Hepatocyte (in vitro differentiated cells): ENCODE data around the gene ANGPTL1. TPM values are rescaled to one million over a fixed set of nuclear protein-coding genes. Genes with fewer than 3 reads are reported as not detected.

ENCODE experiments used
- DNase-seq: peaks from one replicate; pipeline ENCODE4 v3.0.0-alpha.2; 2016; ENCODE audit warnings: low spot score
- H2AFZ ChIP-seq: fragments of 200-600 bp; sonication (generic); 2 replicates; pipeline ENCODE4 v1.6.0; 2016; ENCODE audit warnings: antibody characterized with exemption, mild to moderate bottlenecking
- H3K27ac ChIP-seq: fragments of 200-600 bp; sonication (generic); 2 replicates; pipeline ENCODE4 v1.5.1; 2016; ENCODE audit warnings: mild to moderate bottlenecking
- H3K27me3 ChIP-seq: fragments of 200-600 bp; sonication (generic); 2 replicates; pipeline ENCODE4 v1.6.1; 2016
- H3K36me3 ChIP-seq: fragments of 200-600 bp; sonication (generic); replicated peaks from 2 replicates; pipeline ENCODE4 v1.5.1; 2016; ENCODE audit warnings: low read depth; ENCODE audit not compliant: insufficient read depth
- H3K4me1 ChIP-seq: fragments of 200-600 bp; sonication (generic); 2 replicates; pipeline ENCODE4 v1.5.1; 2016; ENCODE audit warnings: mild to moderate bottlenecking, moderate library complexity; ENCODE audit not compliant: insufficient read depth
- H3K4me2 ChIP-seq: fragments of 200-600 bp; sonication (generic); 2 replicates; pipeline ENCODE4 v1.6.0; 2016
- H3K4me3 ChIP-seq: fragments of 200-600 bp; sonication (generic); 2 replicates; pipeline ENCODE4 v1.5.1; 2016; ENCODE audit warnings: mild to moderate bottlenecking
- H3K79me2 ChIP-seq: fragments of 200-600 bp; sonication (generic); 2 replicates; pipeline ENCODE4 v1.6.0; 2017; ENCODE audit warnings: mild to moderate bottlenecking
- H3K9me2 ChIP-seq: fragments of 200-600 bp; sonication (generic); replicated peaks from 2 replicates; pipeline ENCODE4 v1.6.0; 2017; ENCODE audit warnings: mild to moderate bottlenecking; ENCODE audit not compliant: insufficient read depth
- H3K9me3 ChIP-seq: fragments of 200-600 bp; sonication (generic); 2 replicates; pipeline ENCODE4 v1.5.1; 2016; ENCODE audit warnings: low read depth, mild to moderate bottlenecking
- H4K20me1 ChIP-seq: fragments of 200-600 bp; sonication (generic); 2 replicates; pipeline ENCODE4 v1.6.0; 2016; ENCODE audit warnings: mild to moderate bottlenecking; ENCODE audit not compliant: insufficient read depth, poor library complexity, severe bottlenecking
- CTCF ChIP-seq: fragments of 200-600 bp; sonication (generic); IDR thresholded peaks from 2 replicates; pipeline ENCODE4 v1.5.1; 2016; ENCODE audit warnings: antibody characterized with exemption, mild to moderate bottlenecking; ENCODE audit not compliant: poor library complexity
- EZH2 ChIP-seq: fragments of 200-600 bp; sonication (generic); IDR thresholded peaks from 2 replicates; pipeline ENCODE4 v1.6.1; 2016; ENCODE audit warnings: antibody characterized with exemption, mild to moderate bottlenecking, borderline replicate concordance
- EZH2phosphoT487 ChIP-seq: fragments of 200-600 bp; sonication (generic); IDR thresholded peaks from one replicate; pipeline ENCODE4 v1.6.1; 2018; ENCODE audit warnings: antibody characterized with exemption, mild to moderate bottlenecking, low read depth, moderate library complexity; ENCODE audit not compliant: unreplicated experiment, severe bottlenecking
- WGBS: methylation state at CpG from one replicate; pipeline ENCODE4 v1.1.6; 2016; ENCODE audit warnings: low lambda C conversion rate; ENCODE audit errors: missing lambda C conversion rate; 5-methylcytosine and 5-hydroxymethylcytosine counted together
- polyA plus RNA-seq: library from polyadenylated mRNA; unstranded; fragments of >200 nt; fragmentation: Nextera tagmentation; extraction: Ambion mirVana; gene quantifications from 2 replicates; pipeline ENCODE4 v1.2.1, GENCODE V29; 2016
- total RNA-seq: library from RNA; depleted of rRNA; stranded (reverse); fragments of >200 nt; gene quantifications from 2 replicates; pipeline ENCODE4 v1.2.3, GENCODE V29; 2014

The ANGPTL1 gene
- total and polyA plus RNA-seq, 2 experiments from 2014 or later, result 34.3 to 63.6 TPM

GRCh38 chr1:178871551-178872320 lies 859 bp upstream of the ANGPTL1 start:
- Histone ChIP-seq H2AFZ (no peak overlapping the region), H3K79me2 (peaks cover 13% of the 10 kb centered on the region), H3K9me2 (no peaks in the 10 kb centered on the region), H3K4me3 (no peak overlapping the region), H3K27me3 (no peaks in the 10 kb centered on the region), H3K27ac (peak overlapping the region; percentile 19), H3K4me1 (peaks cover 20% of the 10 kb centered on the region), H4K20me1 (no peaks in the 10 kb centered on the region), H3K36me3 (no peaks in the 10 kb centered on the region), H3K9me3 (no peaks in the 10 kb centered on the region), H3K4me2 (peak overlapping the region; percentile 46)
- no peak for TF ChIP-seq EZH2
- TF ChIP-seq CTCF, result no peak
- no peak for TF ChIP-seq EZH2phosphoT487
- no peak for DNase-seq

DNA sequence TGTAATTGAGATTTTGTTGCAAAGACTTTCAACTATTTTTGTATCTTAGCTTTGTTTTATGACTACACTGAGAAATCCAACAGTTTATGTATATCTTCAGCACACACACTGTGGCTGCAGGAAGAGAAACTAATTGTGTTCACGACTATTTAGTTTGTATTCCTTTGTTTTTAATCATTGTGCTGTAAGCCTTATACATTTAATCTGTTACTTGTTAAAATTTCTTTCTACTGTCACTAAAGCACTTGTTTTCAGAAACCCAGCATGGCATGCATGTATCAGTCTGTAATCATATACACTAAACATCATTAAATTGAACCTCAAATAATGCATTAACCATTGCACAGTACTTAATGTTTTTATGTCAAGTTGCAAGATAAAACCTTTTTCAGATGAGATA lies 656 bp downstream of the ANGPTL1 start:
- no peaks in the 10 kb centered on the region for H3K9me3 ChIP-seq
- H3K36me3 ChIP-seq, result no peaks in the 10 kb centered on the region
- H3K4me2 ChIP-seq, result peak overlapping the region; percentile 46
- H3K27ac ChIP-seq, result no peak overlapping the region
- WGBS, result 48% methylated on average over 1 of the region's 1 CpG
- TF ChIP-seq CTCF (no peak), EZH2 (no peak), EZH2phosphoT487 (no peak)
- DNase-seq, result no peak
- H3K9me2 ChIP-seq, result no peaks in the 10 kb centered on the region
- H3K79me2 ChIP-seq, result peaks cover 16% of the 10 kb centered on the region
- peaks cover 20% of the 10 kb centered on the region for H3K4me1 ChIP-seq
- no peaks in the 10 kb centered on the region for H3K27me3 ChIP-seq
- H3K4me3 ChIP-seq, result peak overlapping the region; percentile 1
- H4K20me1 ChIP-seq, result no peaks in the 10 kb centered on the region
- no peak overlapping the region for H2AFZ ChIP-seq

- peak; percentile 23 for DNase-seq
Observed at GRCh38 chr1:178869119-178869697, 1.7 kb downstream of the ANGPTL1 start.

More at GRCh38 chr1:178869119-178869697, 1.7 kb downstream of the ANGPTL1 start:
- no peaks in the 10 kb centered on the region for H3K9me3 ChIP-seq
- no peaks in the 10 kb centered on the region for H3K9me2 ChIP-seq
- WGBS, result 58% methylated on average over 3 of the region's 3 CpGs
- H3K4me1 ChIP-seq, result peaks cover 20% of the 10 kb centered on the region
- no peaks in the 10 kb centered on the region for H3K27me3 ChIP-seq
- no peaks in the 10 kb centered on the region for H3K36me3 ChIP-seq
- no peaks in the 10 kb centered on the region for H4K20me1 ChIP-seq
- peak overlapping the region; percentile 58 for H3K27ac ChIP-seq
- no peak overlapping the region for H2AFZ ChIP-seq
- peak overlapping the region; percentile 7 for H3K4me3 ChIP-seq
- TF ChIP-seq CTCF (no peak), EZH2 (no peak), EZH2phosphoT487 (no peak)
- peaks cover 16% of the 10 kb centered on the region for H3K79me2 ChIP-seq
- peak overlapping the region; percentile 46 for H3K4me2 ChIP-seq
